Osteocyte (in vitro differentiated cells): ENCODE results near the gene FHIP1B. TPM values are rescaled to one million over a fixed set of nuclear protein-coding genes. Genes with fewer than 3 reads are reported as not detected.

ENCODE experiments used
- DNase-seq: peaks from one replicate; pipeline ENCODE4 v3.0.0; 2021; ENCODE audit warnings: mixed read lengths; ENCODE audit not compliant: unreplicated experiment; ENCODE audit errors: extremely low spot score
- H3K27ac Mint-ChIP-seq: one replicate; pipeline ENCODE4 v1.8.0; 2021; ENCODE audit warnings: mild to moderate bottlenecking, mixed read lengths; ENCODE audit not compliant: unreplicated experiment
- H3K27me3 Mint-ChIP-seq: one replicate; pipeline ENCODE4 v1.8.0; 2021; ENCODE audit warnings: mixed read lengths; ENCODE audit not compliant: unreplicated experiment
- H3K36me3 Mint-ChIP-seq: one replicate; pipeline ENCODE4 v1.8.0; 2021; ENCODE audit warnings: mixed read lengths; ENCODE audit not compliant: unreplicated experiment
- H3K4me1 Mint-ChIP-seq: one replicate; pipeline ENCODE4 v1.8.0; 2021; ENCODE audit warnings: mixed read lengths; ENCODE audit not compliant: unreplicated experiment
- H3K4me3 Mint-ChIP-seq: one replicate; pipeline ENCODE4 v1.8.0; 2021; ENCODE audit warnings: mild to moderate bottlenecking, moderate library complexity, mixed read lengths; ENCODE audit not compliant: unreplicated experiment
- H3K9me3 Mint-ChIP-seq: one replicate; pipeline ENCODE4 v1.8.0; 2021; ENCODE audit warnings: mixed read lengths; ENCODE audit not compliant: unreplicated experiment
- CTCF ChIP-seq: fragments of 200-600 bp; sonication (generic); IDR thresholded peaks from 2 replicates; pipeline ENCODE4 v1.5.0; 2021; ENCODE audit warnings: antibody characterized with exemption, mild to moderate bottlenecking, moderate library complexity
- total RNA-seq: library from RNA; stranded (reverse); gene quantifications from 2 replicates; pipeline ENCODE4 v1.2.1, GENCODE V29; 2021

Gene FHIP1B
- total RNA-seq, 1 donor from 2014 or later = 25.6 TPM

DNA sequence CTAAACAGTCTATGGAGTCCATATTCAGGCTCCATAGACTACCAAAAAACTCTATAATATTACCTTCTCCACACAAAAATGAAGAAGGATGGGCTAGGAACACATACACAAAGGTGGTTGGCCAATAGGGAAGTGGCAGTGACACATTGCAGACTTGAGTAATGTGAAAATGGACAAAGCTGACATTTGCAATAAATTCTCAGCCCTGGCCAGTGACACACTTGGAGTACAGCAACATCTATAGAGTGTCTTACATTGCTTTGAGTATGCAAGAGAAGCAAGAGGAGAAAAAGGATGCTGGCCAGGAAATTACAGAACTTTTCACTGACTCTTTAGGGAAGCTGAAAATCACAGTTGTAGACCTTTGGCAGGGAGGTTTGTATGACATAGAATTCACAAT lies 42.7 kb downstream of the FHIP1B start:
- H3K27me3 Mint-ChIP-seq = peaks cover 22% of the 10 kb centered on the region
- no peak for TF ChIP-seq CTCF
- DNase-seq = no peak
- H3K36me3 Mint-ChIP-seq = no peaks in the 10 kb centered on the region
- H3K9me3 Mint-ChIP-seq = no peaks in the 10 kb centered on the region
- H3K4me1 Mint-ChIP-seq = no peaks in the 10 kb centered on the region
- H3K27ac Mint-ChIP-seq = no peak overlapping the region
- H3K4me3 Mint-ChIP-seq = no peak overlapping the region

- Mint-ChIP-seq H3K27me3 (peaks cover 22% of the 10 kb centered on the region), H3K4me1 (no peaks in the 10 kb centered on the region), H3K4me3 (no peak overlapping the region), H3K9me3 (no peaks in the 10 kb centered on the region), H3K27ac (no peak overlapping the region), H3K36me3 (no peaks in the 10 kb centered on the region)
- TF ChIP-seq CTCF = no peak
- no peak for DNase-seq
These were observed 59.0 kb downstream of the FHIP1B start for GRCh38 chr11:6175440-6175839.

DNA sequence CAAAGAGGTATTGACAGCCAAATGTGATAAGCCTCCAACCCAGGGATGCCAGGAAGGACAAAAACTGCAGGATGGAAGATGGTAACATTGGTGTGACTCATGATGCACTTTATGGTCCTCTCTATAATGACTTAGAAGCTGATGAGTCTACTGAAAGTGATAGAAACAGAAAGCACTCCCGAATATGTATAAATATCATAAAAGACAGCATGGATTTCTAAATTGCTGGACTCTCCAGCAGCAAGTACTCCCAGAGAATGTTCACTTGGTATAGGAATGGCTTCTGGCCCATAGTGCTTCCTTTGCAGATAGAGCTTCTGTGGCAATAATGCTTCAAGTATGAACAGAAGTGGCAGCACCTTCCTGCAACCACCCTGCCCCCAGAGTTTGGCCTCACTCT lies 64.2 kb downstream of the FHIP1B start, which contains the start of gene OR52B2:
TSS of gene OR52B2 (minus strand) at position 101 of the 400 bp plus-strand sequence. CDS start at position 101, 0 bp downstream.
- Mint-ChIP-seq H3K27ac (no peak within 1 kb of the TSS), H3K9me3 (peaks cover 6% of the 10 kb centered on the region), H3K27me3 (peaks cover 9% of the 10 kb centered on the region), H3K4me3 (no peak within 1 kb of the TSS), H3K36me3 (no peaks in the 10 kb centered on the region), H3K4me1 (no peaks in the 10 kb centered on the region)
- DNase-seq = no peak
- TF ChIP-seq CTCF = no peak

Other genes with a start within 250 kb of the FHIP1B start
- gene OR52L1, start 247.7 kb downstream of the FHIP1B start, total RNA-seq = not detected in 2 replicates
- gene OR56A4, start 227.7 kb downstream of the FHIP1B start, total RNA-seq = 0.08 and 0.10 TPM in 2 replicates
- gene OR56A1, start 203.9 kb downstream of the FHIP1B start, total RNA-seq = not detected in 2 replicates
- gene OR56B4, start 127.0 kb downstream of the FHIP1B start, total RNA-seq = not detected in 2 replicates
- gene OR52B2, start 64.3 kb downstream of the FHIP1B start, total RNA-seq = not detected in 2 replicates
- not detected in 2 replicates for gene OR52W1, start 35.4 kb downstream of the FHIP1B start, total RNA-seq
- gene C11orf42, start 29.1 kb downstream of the FHIP1B start, total RNA-seq = not detected in 2 replicates
- gene CNGA4, start 4.5 kb upstream of the FHIP1B start, total RNA-seq = not detected in 2 replicates
- gene CCKBR, start 25.2 kb upstream of the FHIP1B start, total RNA-seq = not detected in 2 replicates
- gene CAVIN3, start 85.9 kb upstream of the FHIP1B start, total RNA-seq = 30.7 and 32.0 TPM in 2 replicates
- gene SMPD1, start 155.8 kb upstream of the FHIP1B start, total RNA-seq = 93.0 and 106 TPM in 2 replicates
- gene APBB1, start 184.5 kb upstream of the FHIP1B start, total RNA-seq = 52.5 and 57.7 TPM in 2 replicates
- gene HPX, start 206.4 kb upstream of the FHIP1B start, total RNA-seq = 1.4 and 1.9 TPM in 2 replicates
- gene TRIM3, start 239.3 kb upstream of the FHIP1B start, total RNA-seq = 30.7 and 32.5 TPM in 2 replicates
- 58.0 and 64.6 TPM in 2 replicates for gene ARFIP2, start 246.7 kb upstream of the FHIP1B start, total RNA-seq
- gene TIMM10B, start 246.9 kb upstream of the FHIP1B start, total RNA-seq = 25.1 and 27.0 TPM in 2 replicates